Measurements from ENCODE around the gene MMADHC.
A peak's percentile ranks its signal among the peaks of the same experiment; 100 is the strongest.

GRCh38 chr2:149573760-149574159 is 13.8 kb downstream of the MMADHC start:
- TF ChIP-seq, protein P1, sequence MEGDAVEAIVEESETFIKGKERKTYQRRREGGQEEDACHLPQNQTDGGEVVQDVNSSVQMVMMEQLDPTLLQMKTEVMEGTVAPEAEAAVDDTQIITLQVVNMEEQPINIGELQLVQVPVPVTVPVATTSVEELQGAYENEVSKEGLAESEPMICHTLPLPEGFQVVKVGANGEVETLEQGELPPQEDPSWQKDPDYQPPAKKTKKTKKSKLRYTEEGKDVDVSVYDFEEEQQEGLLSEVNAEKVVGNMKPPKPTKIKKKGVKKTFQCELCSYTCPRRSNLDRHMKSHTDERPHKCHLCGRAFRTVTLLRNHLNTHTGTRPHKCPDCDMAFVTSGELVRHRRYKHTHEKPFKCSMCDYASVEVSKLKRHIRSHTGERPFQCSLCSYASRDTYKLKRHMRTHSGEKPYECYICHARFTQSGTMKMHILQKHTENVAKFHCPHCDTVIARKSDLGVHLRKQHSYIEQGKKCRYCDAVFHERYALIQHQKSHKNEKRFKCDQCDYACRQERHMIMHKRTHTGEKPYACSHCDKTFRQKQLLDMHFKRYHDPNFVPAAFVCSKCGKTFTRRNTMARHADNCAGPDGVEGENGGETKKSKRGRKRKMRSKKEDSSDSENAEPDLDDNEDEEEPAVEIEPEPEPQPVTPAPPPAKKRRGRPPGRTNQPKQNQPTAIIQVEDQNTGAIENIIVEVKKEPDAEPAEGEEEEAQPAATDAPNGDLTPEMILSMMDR (conservative IDR thresholded peaks at IDR 0.05 in 1 of 2, IDR thresholded peaks at IDR 0.05 in 1 of 2; ENCODE audit: extremely low read depth in 1 of 2, insufficient read depth in 1 of 2, low read depth in 1 of 2, low read length in 2 of 2), result peak; percentile 1 to 22
- TF ChIP-seq EZH2 (IDR thresholded peaks at IDR 0.05; ENCODE audit: borderline replicate concordance, low read length), result no peak

All from mammary epithelial cell (primary cell).